Esophagus muscularis mucosa (tissue), 4 donors: Measurements from ENCODE around the gene ALDH18A1. TPM values are rescaled to one million over a fixed set of nuclear protein-coding genes. Genes with fewer than 3 reads are reported as not detected.

Experiments
- DNase-seq: peaks from one replicate; pipeline ENCODE4 v3.0.0-alpha.2; 2017; ENCODE audit errors: extremely low spot score
- H3K27ac ChIP-seq, 4 donors: fragments of 200-600 bp; sonication (generic); replicated peaks in 1 of 4; 1 replicate in 3 of 4; 2 replicates in 1 of 4; pipeline ENCODE4 v1.5.1; 2016 to 2019; ENCODE audit warnings: mild to moderate bottlenecking in 1 of 4
- H3K27me3 ChIP-seq, 4 donors: fragments of 200-600 bp; sonication (generic); one replicate each; pipeline versions ENCODE4 v1.5.1 to v1.6.0; 2016 to 2019
- H3K36me3 ChIP-seq, 4 donors: fragments of 200-600 bp; sonication (generic); one replicate each; pipeline ENCODE4 v1.5.1; 2016 to 2019
- H3K4me1 ChIP-seq, 4 donors: fragments of 200-600 bp; sonication (generic); one replicate each; pipeline ENCODE4 v1.5.1; 2016 to 2019
- H3K4me3 ChIP-seq, 4 donors: fragments of 200-600 bp; sonication (generic); 1 replicate in 2 of 4; 2 replicates in 2 of 4; pipeline ENCODE4 v1.5.1; 2016 to 2019; ENCODE audit warnings: mild to moderate bottlenecking in 4 of 4, moderate library complexity in 1 of 4
- H3K9me3 ChIP-seq, 4 donors: fragments of 200-600 bp; sonication (generic); 1 replicate in 3 of 4; 2 replicates in 1 of 4; pipeline ENCODE4 v1.5.1; 2016 to 2019
- CTCF ChIP-seq, 3 experiments: fragments of 200-600 bp in 2 of 3; fragments of 450-650 bp in 1 of 3; sonication (generic) in 2 of 3; IDR thresholded peaks; one replicate each; pipeline ENCODE4 v1.5.1; 2017 to 2019; ENCODE audit warnings: antibody characterized with exemption in 3 of 3, mild to moderate bottlenecking in 2 of 3, moderate library complexity in 1 of 3
- EP300 ChIP-seq: sonication (generic); formaldehyde crosslinking; IDR thresholded peaks from one replicate; pipeline ENCODE4 v1.6.1; 2017; ENCODE audit warnings: antibody characterized with exemption
- POLR2A ChIP-seq: fragments of 450-650 bp; IDR thresholded peaks from one replicate; pipeline ENCODE4 v1.6.1; 2017; ENCODE audit warnings: antibody characterized with exemption, moderate library complexity, mild to moderate bottlenecking, low read depth
- POLR2AphosphoS5 ChIP-seq, 2 donors: sonication (generic); formaldehyde crosslinking; IDR thresholded peaks; one replicate each; pipeline ENCODE4 v1.6.1; 2017; ENCODE audit warnings: antibody characterized with exemption in 2 of 2
- WGBS: methylation state at CpG from one replicate; pipeline ENCODE4 v1.1.5; 2018; 5-methylcytosine and 5-hydroxymethylcytosine counted together
- intact Hi-C: fragments of 100-400 bp; cut with DNase I; formaldehyde crosslinking; loops from one replicate; pipeline ENCODE4 v1.15.1; 2023
- total RNA-seq, 4 donors: library from RNA; depleted of rRNA; stranded (reverse); fragments of >200 nt; gene quantifications; one replicate each; pipeline versions ENCODE4 v1.1.0 to v1.2.1, GENCODE V29; 2016

The ALDH18A1 gene
- total RNA-seq, 4 donors from 2014 or later: 13.7 to 27.7 (median 21.8) TPM

DNA sequence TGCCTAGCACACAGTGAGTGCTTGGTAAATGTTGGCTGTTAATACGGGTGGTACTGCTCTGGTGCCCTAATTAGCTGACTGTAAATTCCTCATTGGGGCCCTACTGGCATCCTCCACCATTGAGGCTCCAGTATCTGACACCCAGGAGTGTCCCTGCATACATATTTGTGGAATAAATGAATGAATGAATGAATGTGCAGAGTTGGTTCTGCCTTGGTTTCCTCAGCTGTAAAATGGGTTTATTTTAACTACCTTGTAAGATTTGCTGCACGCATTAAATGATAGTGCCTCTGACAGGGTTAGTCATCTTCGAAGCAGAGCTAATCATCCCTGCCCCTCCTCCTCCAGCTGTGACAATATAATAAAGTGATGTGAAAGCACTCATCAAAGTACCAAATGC lies 45.8 kb downstream of the ALDH18A1 start:
- no peaks in the 10 kb centered on the region for H3K9me3 ChIP-seq
- WGBS: 85% methylated on average over 3 of the region's 3 CpGs
- peaks cover 29 to 94% (median 64%) of the 10 kb centered on the region in 4 donors for H3K36me3 ChIP-seq
- no peaks in the 10 kb centered on the region for H3K27me3 ChIP-seq
- H3K27ac ChIP-seq: no peak overlapping the region
- TF ChIP-seq CTCF (IDR thresholded peaks at IDR 0.05) (no peak), POLR2A (no peak), POLR2AphosphoS5 (IDR thresholded peaks at IDR 0.05) (no peak), EP300 (no peak)
- peaks cover under 1 to 20% (median 17%) of the 10 kb centered on the region in 4 donors for H3K4me1 ChIP-seq
- intact Hi-C loops: no loop called here
- H3K4me3 ChIP-seq: no peak overlapping the region
- DNase-seq: no peak

DNA sequence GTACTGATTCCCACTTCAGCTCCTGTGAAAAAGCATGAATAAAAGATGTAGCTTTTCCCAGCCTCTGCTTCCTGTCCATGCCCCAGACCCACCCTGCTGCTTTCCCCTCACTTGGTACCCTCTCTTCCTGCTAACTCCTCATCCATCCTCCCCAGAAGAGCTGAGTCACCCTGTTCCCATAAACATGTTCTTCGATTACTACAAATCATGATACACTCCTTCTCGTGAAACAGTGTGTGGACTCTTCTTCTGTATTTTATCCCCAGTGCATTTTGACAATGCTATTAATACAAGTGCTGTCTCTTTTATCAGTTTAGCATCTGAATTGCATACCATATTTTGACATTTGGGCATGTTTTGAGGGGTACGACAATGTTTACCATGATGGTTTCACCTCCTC lies 49.6 kb downstream of the ALDH18A1 start:
- Histone ChIP-seq H3K27me3 (no peaks in the 10 kb centered on the region), H3K4me1 (peaks cover 17 to 51% (median 41%) of the 10 kb centered on the region in 4 donors), H3K9me3 (no peaks in the 10 kb centered on the region), H3K27ac (peak overlapping the region; percentile 85 to 91 (median 87)), H3K4me3 (no peak overlapping the region), H3K36me3 (peaks cover 19 to 60% (median 31%) of the 10 kb centered on the region in 4 donors)
- no peak for DNase-seq
- TF ChIP-seq EP300 (no peak), CTCF (IDR thresholded peaks at IDR 0.05) (no peak), POLR2A (no peak), POLR2AphosphoS5 (IDR thresholded peaks at IDR 0.05) (no peak)
- intact Hi-C loops: no loop called here
- WGBS: 39% methylated on average over 3 of the region's 3 CpGs

DNA sequence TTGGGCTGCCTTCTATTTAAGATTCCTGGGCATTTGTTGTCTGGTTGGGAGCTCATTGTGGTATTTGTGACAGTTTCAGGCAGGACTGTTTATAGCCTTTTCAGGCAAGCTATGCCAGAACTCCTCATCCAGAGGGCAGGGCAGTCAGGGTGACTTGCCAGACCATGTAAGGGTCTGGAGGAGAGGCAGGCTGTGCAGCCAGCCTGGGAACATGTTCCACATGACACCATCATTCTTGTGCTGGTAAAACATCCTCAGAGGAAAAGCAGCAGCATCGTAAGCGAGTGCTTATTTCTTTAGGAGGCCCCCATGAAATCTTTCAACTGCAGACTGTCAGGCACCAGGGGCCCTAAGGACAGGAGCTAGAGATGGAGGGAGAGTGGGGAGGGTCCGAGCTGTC lies 51.3 kb downstream of the ALDH18A1 start:
- Histone ChIP-seq H3K4me1 (peaks cover 22 to 64% (median 55%) of the 10 kb centered on the region in 4 donors), H3K9me3 (no peaks in the 10 kb centered on the region), H3K4me3 (peak overlapping the region in 1 of 4 donors; percentile 3), H3K27me3 (no peaks in the 10 kb centered on the region), H3K36me3 (peaks cover 6 to 42% (median 17%) of the 10 kb centered on the region in 4 donors), H3K27ac (peak overlapping the region; percentile 85 to 91 (median 87))
- no peak for TF ChIP-seq POLR2A
- no peak for TF ChIP-seq CTCF (IDR thresholded peaks at IDR 0.05)
- peak; percentile 52 for TF ChIP-seq EP300
- TF ChIP-seq POLR2AphosphoS5 (IDR thresholded peaks at IDR 0.05): peak; percentile 85 to 95
- intact Hi-C loops: no loop called here
- WGBS: 39% methylated on average over 3 of the region's 3 CpGs
- no peak for DNase-seq

GRCh38 chr10:95604630-95605029 lies 51.9 kb downstream of the ALDH18A1 start:
- H3K9me3 ChIP-seq: no peaks in the 10 kb centered on the region
- H3K4me1 ChIP-seq: peaks cover 22 to 66% (median 56%) of the 10 kb centered on the region in 4 donors
- peaks cover 6 to 37% (median 12%) of the 10 kb centered on the region in 4 donors for H3K36me3 ChIP-seq
- no peaks in the 10 kb centered on the region for H3K27me3 ChIP-seq
- intact Hi-C loops: loop anchor here (5.0 kb wide), 1 partner anchor 172 kb away; no protein-coding TSS in a partner anchor
- no peak for DNase-seq
- no peak overlapping the region for H3K4me3 ChIP-seq
- TF ChIP-seq EP300 (no peak), CTCF (IDR thresholded peaks at IDR 0.05) (peak in 1 of 3 experiments; percentile 16), POLR2AphosphoS5 (IDR thresholded peaks at IDR 0.05) (no peak), POLR2A (no peak)
- peak overlapping the region; percentile 85 to 91 (median 87) for H3K27ac ChIP-seq

GRCh38 chr10:95602382-95602781 lies 54.1 kb downstream of the ALDH18A1 start:
- DNase-seq: no peak
- WGBS: 82% methylated on average over 6 of the region's 6 CpGs
- Histone ChIP-seq H3K9me3 (no peaks in the 10 kb centered on the region), H3K36me3 (peaks cover 0 to 15% (median 0%) of the 10 kb centered on the region in 4 donors), H3K27ac (peak overlapping the region; percentile 85 to 91 (median 87)), H3K4me1 (peaks cover 22 to 64% (median 55%) of the 10 kb centered on the region in 4 donors), H3K27me3 (no peaks in the 10 kb centered on the region), H3K4me3 (no peak overlapping the region)
- intact Hi-C loops: loop anchor here (5.0 kb wide), 1 partner anchor 170 kb away; no protein-coding TSS in a partner anchor
- TF ChIP-seq POLR2A (no peak), EP300 (no peak), POLR2AphosphoS5 (IDR thresholded peaks at IDR 0.05) (no peak), CTCF (IDR thresholded peaks at IDR 0.05) (no peak)
